Fibroblast of peridontal ligament (primary cell): ENCODE measurements around the gene FCHO1.
"Not testable (repeated sequence)": the region's sequence is repeated elsewhere in the genome, so short reads cannot be mapped to it uniquely, and the experiment has no call there.

Source experiments
- DNase-seq: peaks from one replicate; pipeline ENCODE4 v3.0.0-alpha.2; 2010; ENCODE audit errors: extremely low read depth

The FCHO1 gene

DNA sequence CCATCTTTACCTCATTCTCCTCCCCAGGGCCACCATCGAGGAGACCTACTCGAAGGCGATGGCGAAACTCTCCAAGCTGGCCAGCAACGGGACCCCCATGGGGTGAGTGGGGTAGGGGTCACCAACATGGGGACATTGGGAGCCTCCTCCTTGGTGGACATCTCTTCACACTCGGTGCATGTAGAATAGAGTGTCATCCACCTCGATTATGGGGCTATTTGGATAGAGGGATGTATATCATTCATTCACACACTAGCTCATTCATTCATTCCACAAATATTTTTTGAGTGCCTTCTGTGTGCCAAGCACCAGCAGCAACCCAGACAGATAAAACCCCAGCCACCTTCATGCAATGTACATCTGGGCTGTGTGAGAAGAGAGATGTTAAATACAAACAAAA, 13.1 kb downstream of the FCHO1 start:
- no peak for DNase-seq

DNA sequence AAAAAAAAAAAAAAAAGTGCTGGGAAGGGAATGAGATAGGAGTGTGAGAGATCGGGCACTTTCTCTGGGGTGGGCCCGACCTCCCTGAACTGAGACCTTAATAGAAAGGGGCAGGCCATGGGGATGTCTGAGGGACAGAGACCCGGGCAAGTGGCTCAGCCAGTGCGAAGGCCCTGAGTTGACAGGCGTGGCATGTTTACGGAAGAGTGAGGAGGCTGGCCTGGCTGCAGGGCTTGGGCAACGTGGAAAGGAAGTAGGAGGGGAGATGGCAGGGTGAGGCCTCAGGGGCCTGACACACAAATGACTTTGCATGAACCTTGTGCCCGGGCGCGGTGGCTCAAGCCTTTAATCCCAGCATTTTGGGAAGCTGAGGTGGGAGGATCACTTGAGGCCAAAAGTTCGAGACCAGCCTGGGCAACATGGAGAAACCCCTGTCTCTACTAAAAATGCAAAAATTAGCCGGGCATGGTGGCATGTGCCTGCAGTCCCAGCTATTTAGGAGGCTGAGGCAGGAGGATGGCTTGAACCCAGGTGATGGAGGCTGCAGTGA, 13.9 kb downstream of the FCHO1 start:
- DNase-seq: no peak

DNA sequence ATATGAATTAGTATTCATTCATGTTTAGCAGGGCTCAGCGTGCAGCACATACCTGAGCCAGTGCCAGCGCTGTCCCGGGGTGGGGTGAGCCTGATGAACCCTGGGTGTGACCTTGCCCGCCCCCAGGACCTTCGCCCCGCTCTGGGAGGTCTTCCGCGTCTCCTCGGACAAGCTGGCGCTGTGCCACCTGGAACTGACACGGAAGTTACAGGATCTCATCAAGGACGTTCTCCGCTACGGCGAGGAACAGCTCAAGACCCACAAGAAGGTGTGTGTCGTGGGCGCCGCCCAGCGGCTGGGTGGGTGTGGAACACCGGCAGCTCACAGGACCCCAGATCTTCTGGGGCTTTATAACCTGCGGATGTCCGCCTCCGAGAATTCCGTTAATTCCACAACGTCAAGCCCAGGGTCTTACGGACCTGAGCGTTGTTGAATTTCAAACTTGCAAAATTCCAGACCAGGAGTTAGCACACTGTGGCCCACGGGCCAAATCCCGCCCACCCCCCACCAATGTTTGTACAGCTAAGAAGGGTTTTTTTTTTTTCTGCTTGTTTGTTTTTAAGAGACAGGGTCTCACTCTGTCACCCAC, 15.4 kb downstream of the FCHO1 start:
- DNase-seq: peak; percentile 54

- DNase-seq: no peak
These were observed 16.3 kb downstream of the FCHO1 start for GRCh38 chr19:17767559-17767958.

DNA sequence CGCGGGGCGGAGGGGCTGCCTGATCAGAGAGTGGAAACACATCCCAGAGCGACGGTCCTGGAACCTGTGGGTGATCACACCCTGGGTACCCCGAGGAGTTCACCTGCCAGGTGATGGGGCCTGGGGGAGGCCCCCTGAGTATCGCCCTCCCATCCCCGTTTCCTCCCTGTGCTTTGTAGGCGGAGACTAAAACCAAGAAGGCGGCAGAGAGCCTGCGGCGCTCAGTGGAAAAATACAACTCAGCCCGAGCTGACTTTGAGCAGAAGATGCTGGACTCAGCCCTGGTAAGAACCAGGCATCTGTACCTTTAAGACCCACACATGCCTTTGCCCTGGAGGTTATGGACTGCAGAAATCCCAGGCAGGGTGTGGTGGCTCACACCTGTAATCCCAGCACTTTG, 19.3 kb downstream of the FCHO1 start:
- DNase-seq: no peak

DNA sequence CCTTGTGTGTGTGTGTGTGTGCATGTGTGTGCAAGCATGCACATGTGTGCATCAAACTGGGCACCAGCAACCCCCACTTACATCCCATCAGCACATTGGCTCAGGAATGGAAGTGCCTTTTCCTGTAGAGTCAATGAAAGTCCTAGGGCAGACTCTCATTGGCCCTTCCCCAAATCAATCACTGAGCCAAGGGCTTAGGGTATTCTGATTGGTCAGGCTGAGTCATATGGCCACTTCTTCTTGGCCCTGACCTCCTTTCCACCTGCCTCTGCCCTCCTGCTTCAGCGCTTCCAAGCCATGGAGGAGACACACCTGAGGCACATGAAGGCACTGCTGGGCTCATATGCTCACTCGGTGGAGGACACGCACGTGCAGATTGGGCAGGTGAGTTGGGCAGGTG, 20.9 kb downstream of the FCHO1 start:
- DNase-seq: peak; percentile 16

DNA sequence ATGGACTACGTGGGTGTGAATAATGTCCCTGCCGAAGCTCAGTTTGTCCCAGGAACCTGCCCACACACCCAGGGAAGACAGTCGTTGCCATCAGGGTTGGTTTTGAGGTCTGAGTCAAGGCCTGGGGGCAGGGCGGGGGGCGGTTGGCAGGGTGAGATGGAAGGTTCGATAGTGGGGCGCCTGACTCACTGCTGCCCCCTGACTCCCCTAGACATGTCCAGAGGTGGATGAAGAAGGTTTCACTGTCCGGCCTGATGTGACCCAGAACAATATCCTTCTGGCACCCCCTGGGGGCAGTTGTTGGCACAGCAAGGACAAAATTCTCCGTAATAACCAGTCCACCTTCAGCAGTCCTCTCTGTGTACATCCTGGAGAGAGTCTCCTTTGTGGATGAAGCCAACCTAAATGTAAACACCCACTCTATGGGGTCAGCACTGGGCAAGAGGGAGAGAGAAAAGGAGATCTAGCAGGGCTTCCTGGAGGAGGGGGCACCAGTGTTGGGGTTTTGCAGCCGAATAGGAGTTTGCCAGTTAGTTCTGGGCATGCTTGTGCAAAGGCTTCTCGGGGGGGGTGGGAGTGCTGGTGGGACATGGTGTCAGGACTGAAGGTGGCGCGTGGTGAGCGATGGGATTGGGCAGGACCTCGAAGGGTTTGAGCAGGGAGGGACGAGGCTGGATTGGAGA, 24.1 kb downstream of the FCHO1 start:
- peak; percentile 28 for DNase-seq

- DNase-seq: peak; percentile 58
These were observed 24.9 kb downstream of the FCHO1 start for GRCh38 chr19:17775991-17776803.

- DNase-seq: not testable (repeated sequence)
These were observed 26.6 kb downstream of the FCHO1 start for GRCh38 chr19:17777840-17778239.

DNA sequence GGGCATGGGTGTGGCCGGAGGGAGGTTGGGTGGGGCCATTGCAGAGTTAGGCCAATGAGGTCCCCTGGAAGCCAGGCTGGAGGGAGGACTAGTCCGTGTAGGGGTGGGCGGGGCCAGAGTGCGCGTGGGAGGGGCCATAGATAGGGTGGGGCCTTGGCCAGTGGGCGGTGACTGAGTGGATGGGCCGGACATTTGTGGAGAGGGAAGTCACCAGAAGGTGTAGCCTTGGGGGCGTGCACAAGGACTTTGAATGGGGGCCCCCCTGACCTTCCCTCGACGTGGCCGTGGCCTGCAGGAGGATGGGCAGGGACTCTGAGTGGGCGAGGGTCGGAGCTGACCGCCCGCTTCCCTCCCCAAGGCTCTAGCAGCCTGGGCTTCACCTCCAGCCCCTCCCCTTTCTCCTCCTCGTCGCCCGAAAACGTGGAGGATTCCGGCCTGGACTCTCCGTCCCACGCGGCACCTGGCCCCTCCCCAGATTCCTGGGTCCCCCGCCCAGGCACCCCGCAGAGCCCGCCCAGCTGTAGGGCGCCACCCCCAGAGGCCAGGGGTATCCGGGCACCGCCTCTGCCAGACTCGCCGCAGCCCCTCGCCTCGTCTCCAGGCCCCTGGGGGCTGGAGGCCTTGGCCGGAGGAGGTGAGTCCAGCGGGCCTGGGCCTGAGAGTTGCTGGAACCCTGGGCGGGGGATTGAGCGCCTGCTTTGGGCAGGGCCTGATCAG, 27.1 kb downstream of the FCHO1 start:
- no peak for DNase-seq

DNA sequence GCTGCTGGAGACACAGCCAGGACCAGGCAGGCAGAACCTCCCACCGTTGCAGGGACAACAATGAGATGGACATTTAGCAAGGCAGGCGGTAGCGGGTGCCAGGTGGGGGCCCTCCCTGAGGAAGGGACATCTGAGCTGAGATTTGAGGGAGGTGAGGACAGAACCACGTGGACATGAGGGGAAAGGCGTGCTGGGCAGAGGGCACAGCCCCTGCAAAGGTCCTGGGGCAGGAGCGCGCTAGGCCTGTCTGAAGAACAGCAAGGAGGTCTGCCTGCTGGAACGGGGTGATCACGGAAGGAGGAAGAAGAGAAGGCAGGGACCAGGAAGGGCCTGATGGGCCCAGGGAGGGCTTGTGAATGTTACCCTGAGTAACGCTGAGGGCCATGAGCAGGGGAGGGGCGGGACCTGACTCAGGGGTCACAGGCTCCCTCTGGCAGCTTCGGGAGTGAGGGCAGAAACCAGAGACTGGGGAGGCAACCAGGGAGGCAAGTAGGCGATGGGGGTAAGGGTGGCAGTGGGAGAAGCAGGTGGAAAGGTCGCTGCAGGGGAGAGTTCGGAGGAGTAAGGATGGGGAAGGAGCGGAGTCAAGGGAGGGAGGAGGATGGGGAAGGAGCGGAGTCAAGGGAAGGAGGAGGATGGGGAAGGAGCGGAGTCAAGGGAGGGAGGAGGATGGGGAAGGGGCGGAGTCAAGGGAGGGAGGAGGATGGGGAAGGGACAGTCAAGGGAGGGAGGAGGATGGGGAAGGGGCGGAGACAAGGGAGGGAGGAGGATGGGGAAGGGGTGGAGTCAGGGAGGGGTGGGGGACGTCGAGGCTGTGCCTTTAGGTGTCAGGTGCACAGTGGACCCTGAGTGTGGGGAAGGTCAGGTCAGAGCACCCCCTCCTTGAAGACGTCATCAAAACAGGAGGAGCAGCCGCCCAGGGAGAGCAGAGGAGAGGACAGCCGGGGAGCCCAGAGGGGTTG, 28.0 kb downstream of the FCHO1 start:
- peak; percentile 16 for DNase-seq

DNA sequence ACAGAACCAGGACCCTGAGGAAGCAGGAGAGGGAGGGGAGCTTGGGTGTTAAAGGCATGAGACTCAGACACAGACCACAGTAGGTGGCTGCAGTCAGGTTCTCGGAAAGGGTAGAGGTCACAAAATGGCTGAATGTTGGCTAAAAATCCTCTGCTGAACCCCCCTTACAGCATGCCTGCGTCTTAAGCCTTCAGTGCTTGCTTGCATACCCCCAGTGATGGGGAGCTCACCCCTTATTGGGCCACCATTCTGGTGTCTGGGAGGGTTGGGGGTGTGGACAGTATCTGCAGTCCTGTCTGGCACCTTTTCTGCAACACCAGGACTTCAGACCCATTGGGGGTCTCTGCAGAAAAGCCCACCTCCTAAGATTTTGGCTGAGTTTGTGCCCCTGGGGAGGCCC, 29.5 kb downstream of the FCHO1 start:
- no peak for DNase-seq

DNA sequence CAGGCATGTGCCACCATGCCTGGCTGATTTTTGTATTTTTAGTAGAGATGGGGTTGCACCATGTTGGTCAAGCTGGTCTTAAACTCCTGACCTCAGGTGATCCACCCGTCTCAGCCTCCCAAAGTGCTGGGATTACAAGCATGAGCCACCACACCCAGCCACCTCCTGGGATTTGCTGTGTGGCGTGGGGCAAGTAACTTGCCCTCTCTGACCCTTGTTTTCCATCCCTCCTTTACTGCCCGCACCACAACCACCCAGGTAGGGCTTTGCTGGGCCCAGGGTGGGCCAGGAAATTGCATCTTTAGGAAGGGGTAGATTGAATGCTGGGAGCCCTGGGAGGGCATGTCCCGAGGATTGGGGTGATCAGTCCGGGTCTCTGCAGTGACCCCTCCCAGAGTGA, 32.4 kb downstream of the FCHO1 start:
- DNase-seq: not testable (repeated sequence)

- peak; percentile 71 for DNase-seq
These were observed 33.1 kb downstream of the FCHO1 start for GRCh38 chr19:17784201-17785008.

DNA sequence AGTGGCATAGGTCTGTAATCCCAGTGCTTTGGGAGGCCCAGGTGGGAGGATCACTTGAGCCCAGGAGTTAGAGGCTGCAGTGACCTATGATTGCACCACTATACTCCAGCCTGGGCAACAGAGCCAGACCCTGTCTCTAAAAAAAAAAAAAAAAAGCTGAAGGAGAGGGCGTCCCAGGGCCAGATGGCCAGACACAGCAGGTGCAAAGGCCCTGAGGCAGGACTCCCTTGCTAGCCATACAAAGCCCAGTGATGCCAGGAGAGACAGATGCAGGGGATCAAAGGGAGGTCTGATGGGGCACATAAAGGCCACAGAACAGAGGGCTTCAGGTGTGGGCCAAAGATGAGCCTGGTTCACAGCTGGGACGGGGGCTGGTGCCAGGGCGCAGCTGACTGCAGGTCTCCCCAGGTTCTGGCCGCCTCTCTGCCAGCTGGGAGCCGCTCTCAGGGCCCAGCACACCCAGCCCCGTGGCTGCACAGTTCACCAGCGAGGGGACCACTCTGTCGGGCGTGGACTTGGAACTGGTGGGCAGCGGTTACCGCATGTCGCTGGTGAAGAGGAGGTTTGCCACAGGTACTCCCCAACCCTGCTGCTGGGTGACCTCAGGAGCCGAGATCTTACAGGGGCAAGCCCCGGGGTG, 36.1 kb downstream of the FCHO1 start:
- DNase-seq: no peak

GRCh38 chr19:17788632-17789031, 37.4 kb downstream of the FCHO1 start:
- no peak for DNase-seq

GRCh38 chr19:17790059-17790780, 38.9 kb downstream of the FCHO1 start:
- no peak for DNase-seq

GRCh38 chr19:17794412-17794730, 43.1 kb downstream of the FCHO1 start:
- no peak for DNase-seq
